ENCODE results near the gene ABR.

Gene ABR

DNA sequence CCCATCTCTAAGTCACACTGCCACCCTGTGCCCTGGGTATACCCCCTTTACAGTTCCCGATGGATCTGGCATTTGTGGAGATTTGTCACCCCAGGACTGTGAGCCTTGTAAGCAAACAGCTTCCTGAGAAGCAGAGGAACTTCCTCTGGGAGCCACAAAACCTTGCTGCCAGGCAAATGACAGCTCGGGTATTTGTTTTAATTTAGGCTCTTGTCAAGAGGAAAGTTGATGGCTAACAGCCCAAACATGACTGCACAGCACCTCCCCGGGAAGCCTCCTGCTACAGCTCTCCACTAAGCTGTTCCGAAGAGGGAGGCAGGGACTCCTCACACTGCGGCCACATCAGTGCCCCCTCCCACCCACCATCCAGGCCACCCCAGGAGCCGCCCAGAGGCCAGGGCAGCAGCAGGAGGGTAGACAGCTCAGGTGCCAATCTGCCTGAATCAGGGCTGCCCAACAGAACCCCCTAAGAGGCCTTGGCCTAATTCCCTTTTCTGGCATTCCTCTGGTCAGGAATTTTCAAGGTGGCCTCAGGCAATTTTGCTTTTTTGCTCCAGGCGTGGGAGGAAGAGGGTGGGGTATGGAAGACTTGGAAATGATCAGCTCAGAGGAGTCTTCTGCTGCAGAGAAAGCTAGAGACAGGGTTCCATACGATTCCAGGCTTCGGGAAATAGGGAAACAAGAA lies 2.6 kb downstream of the ABR start:
- no peak for TF ChIP-seq TAF1 (IDR thresholded peaks at IDR 0.05; ENCODE audit: low read depth, low read length)
- no peak for TF ChIP-seq SPI1 (IDR thresholded peaks at IDR 0.05; ENCODE audit: low read depth, low read length)
- FAIRE-seq (no peak), DNase-seq (ENCODE audit: insufficient read length, low spot score) (no peak)

DNA sequence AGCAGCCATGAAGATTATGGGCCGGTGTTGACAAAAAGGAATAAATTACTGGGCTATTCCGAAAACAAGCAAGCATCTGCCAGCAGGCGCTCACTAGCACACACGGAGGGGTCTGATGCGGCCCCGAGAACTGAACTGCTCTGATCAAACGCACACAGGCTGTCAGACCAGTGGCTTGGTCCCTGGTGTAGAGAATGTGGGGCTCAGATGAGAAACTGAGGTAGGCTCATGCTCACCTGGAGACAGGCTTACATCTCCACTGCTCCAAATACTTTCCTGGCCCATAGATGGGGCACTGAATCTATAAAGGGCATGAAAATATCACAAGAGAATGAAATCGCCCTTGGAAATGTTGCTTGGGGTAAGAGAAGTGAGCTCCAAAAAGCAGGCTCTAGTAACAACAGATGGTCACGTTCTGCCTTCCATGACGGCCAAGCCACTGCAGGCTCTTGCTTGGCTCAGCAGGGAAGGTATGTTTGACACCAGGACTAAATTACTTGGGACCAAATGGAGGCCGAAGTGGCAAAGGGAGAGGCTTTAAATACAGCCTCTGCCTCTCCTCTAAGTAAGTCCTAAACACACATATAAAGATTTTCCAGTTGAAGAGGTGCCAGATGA lies 5.4 kb downstream of the ABR start:
- FAIRE-seq = no peak
- no peak for TF ChIP-seq TAF1 (IDR thresholded peaks at IDR 0.05; ENCODE audit: low read depth, low read length)
- TF ChIP-seq POU2F2 (IDR thresholded peaks at IDR 0.05; ENCODE audit: low read depth, low read length) = no peak
- TF ChIP-seq SPI1 (IDR thresholded peaks at IDR 0.05; ENCODE audit: low read depth, low read length) = no peak
- no peak; the same call in 1 of the 2 replicates for TF ChIP-seq POLR2A (IDR thresholded peaks at IDR 0.05; ENCODE audit: low read depth, low read length)
- no peak for TF ChIP-seq PAX5 (IDR thresholded peaks at IDR 0.05; ENCODE audit: insufficient read depth, low read length, severe bottlenecking)
- TF ChIP-seq POLR2AphosphoS5 (IDR thresholded peaks at IDR 0.05; ENCODE audit: low read depth, low read length) = no peak
- DNase-seq (ENCODE audit: insufficient read length, low spot score) = no peak

- TF ChIP-seq TAF1 (IDR thresholded peaks at IDR 0.05; ENCODE audit: low read depth, low read length) (no peak), POU2F2 (IDR thresholded peaks at IDR 0.05; ENCODE audit: low read depth, low read length) (no peak), PAX5 (IDR thresholded peaks at IDR 0.05; ENCODE audit: insufficient read depth, low read length, severe bottlenecking) (no peak), POLR2A (IDR thresholded peaks at IDR 0.05; ENCODE audit: low read depth, low read length) (no peak; the same call in 1 of the 2 replicates), POLR2AphosphoS5 (IDR thresholded peaks at IDR 0.05; ENCODE audit: low read depth, low read length) (no peak), SPI1 (IDR thresholded peaks at IDR 0.05; ENCODE audit: low read depth, low read length) (no peak)
- DNase-seq (ENCODE audit: insufficient read length, low spot score) = no peak
- FAIRE-seq = no peak
Observed at GRCh38 chr17:1173432-1174262, 6.1 kb downstream of the ABR start.

DNA sequence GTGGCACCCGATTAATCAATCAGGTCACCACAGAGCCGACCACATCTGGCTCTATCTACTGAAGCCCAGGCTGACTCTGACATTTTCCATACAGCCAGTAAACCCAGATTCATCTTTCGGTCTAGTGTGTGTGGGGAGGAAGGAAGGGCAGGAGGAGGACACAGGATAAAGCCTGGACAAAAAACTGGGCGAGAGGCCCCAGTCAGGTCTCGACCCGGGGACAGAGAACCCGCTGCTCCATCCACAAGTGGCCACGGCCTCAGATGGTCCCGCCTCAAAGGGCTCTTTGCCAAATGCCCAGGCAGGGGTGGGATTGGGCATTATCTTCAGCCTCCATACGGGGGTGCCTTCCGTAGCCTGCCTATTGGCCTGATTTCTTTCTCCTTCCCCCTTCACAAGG lies 7.8 kb downstream of the ABR start:
- FAIRE-seq (no peak), DNase-seq (ENCODE audit: insufficient read length, low spot score) (no peak)
- TF ChIP-seq SPI1 (IDR thresholded peaks at IDR 0.05; ENCODE audit: low read depth, low read length) = no peak
- no peak for TF ChIP-seq TAF1 (IDR thresholded peaks at IDR 0.05; ENCODE audit: low read depth, low read length)
- no peak for TF ChIP-seq POLR2A (IDR thresholded peaks at IDR 0.05; ENCODE audit: low read depth, low read length)
- no peak for TF ChIP-seq POU2F2 (IDR thresholded peaks at IDR 0.05; ENCODE audit: low read depth, low read length)
- TF ChIP-seq PAX5 (IDR thresholded peaks at IDR 0.05; ENCODE audit: insufficient read depth, low read length, severe bottlenecking) = no peak
- no peak for TF ChIP-seq POLR2AphosphoS5 (IDR thresholded peaks at IDR 0.05; ENCODE audit: low read depth, low read length)

DNA sequence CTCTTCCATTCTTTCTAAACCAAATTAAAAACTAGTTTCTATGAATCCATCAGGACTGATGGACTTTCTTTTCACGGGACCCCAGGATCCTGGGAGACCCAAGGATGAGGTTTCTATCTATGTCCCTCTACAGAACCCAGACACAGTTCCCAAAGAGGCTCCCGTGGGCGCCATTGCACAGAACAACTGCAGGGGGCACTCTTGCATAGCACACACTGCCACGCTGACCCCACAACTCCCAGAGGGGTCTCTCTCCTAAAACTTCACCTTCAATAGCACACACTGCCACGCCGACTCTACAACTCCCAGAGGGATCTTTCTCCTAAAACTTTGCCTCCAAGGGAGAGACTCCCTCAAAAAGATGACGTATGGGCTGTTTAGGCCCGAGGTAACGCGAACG lies 9.0 kb downstream of the ABR start:
- DNase-seq (ENCODE audit: insufficient read length, low spot score) (no peak), FAIRE-seq (no peak)

GRCh38 chr17:1169929-1170312 lies 9.9 kb downstream of the ABR start:
- TF ChIP-seq POLR2A (IDR thresholded peaks at IDR 0.05; ENCODE audit: low read depth, low read length) (no peak), TAF1 (IDR thresholded peaks at IDR 0.05; ENCODE audit: low read depth, low read length) (no peak), SPI1 (IDR thresholded peaks at IDR 0.05; ENCODE audit: low read depth, low read length) (no peak), POLR2AphosphoS5 (IDR thresholded peaks at IDR 0.05; ENCODE audit: low read depth, low read length) (no peak), PAX5 (IDR thresholded peaks at IDR 0.05; ENCODE audit: insufficient read depth, low read length, severe bottlenecking) (no peak), POU2F2 (IDR thresholded peaks at IDR 0.05; ENCODE audit: low read depth, low read length) (no peak)
- FAIRE-seq = no peak
- no peak for DNase-seq (ENCODE audit: insufficient read length, low spot score)

More for the DNA sequence above, 9.0 kb downstream of the ABR start:
- no peak for TF ChIP-seq POLR2AphosphoS5 (IDR thresholded peaks at IDR 0.05; ENCODE audit: low read depth, low read length)
- TF ChIP-seq TAF1 (IDR thresholded peaks at IDR 0.05; ENCODE audit: low read depth, low read length) = no peak
- TF ChIP-seq POLR2A (IDR thresholded peaks at IDR 0.05; ENCODE audit: low read depth, low read length) = no peak
- TF ChIP-seq PAX5 (IDR thresholded peaks at IDR 0.05; ENCODE audit: insufficient read depth, low read length, severe bottlenecking) = no peak
- no peak for TF ChIP-seq POU2F2 (IDR thresholded peaks at IDR 0.05; ENCODE audit: low read depth, low read length)

DNA sequence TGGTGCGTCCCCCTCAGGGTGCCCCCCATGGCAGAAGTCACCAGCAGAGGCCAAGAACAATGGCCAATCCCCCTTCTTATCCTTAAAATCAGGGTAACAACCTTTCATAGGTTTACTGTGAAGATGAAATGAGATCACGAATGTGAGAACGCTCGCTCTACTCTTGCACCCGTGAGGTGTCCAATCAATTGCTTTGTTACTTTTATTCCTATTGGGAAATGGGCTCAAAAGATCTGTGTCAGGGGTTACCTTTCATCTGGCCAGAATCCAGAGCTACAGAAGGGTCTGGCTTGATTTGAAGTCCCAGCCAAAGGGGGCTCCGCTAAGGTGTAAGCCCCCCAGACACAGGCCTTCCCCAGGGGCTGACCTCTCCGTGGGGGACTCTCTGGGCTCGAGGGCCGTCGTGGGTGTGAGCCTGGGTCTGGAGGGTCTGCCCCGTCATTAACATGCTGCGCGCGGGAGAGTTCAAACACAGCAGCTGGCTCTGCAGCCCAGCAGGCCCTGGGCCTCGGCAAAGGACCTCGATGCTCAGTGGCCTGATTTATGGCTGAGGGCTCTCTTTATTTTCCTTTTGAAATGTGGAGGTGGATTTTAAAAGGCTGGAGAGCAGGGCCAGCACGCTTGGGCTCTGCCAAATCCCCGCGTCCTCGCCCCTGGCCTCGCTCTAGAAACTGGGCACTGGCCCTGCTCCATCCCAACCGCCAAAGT lies 10.4 kb downstream of the ABR start:
- DNase-seq (ENCODE audit: insufficient read length, low spot score) (no peak), FAIRE-seq (no peak)
- no peak for TF ChIP-seq TAF1 (IDR thresholded peaks at IDR 0.05; ENCODE audit: low read depth, low read length)
- TF ChIP-seq SPI1 (IDR thresholded peaks at IDR 0.05; ENCODE audit: low read depth, low read length) = no peak
- TF ChIP-seq POLR2AphosphoS5 (IDR thresholded peaks at IDR 0.05; ENCODE audit: low read depth, low read length) = no peak
- TF ChIP-seq POU2F2 (IDR thresholded peaks at IDR 0.05; ENCODE audit: low read depth, low read length) = no peak
- TF ChIP-seq POLR2A (IDR thresholded peaks at IDR 0.05; ENCODE audit: low read depth, low read length) = no peak

DNA sequence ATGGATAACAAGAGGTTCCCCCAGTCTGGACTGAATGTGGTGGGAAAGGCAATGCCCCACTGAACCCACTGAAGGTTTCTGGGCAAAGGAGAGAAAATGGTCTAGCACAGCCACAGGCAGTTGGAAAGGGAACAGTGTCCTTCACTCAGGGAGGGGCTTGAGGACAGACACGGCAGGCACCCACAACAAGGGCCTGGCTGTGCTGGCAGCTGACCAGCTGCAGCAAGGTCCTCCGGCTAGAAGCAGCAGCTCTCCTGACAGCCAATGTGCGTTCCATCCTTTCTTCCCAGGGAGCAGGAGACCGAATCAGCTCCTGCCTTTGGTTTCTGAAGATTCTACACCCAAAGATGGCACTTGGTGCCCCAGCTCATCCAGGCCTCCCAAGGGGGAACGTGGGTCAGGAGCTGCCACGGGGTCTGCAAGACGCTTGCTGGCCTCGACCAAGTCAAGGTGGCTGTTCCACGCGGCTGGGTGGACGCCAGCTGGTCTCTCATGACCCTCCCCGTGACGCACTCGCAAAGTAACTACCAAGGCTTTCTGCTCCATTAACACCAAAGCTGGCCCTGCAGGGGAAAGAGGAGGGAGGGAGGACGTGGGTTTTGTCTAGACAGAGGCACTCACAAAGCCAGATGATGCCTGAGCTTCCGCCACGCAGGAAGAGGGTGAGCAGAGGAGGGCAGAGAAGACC lies 11.1 kb downstream of the ABR start:
- no peak for DNase-seq (ENCODE audit: insufficient read length, low spot score)

More for the DNA sequence above, 11.1 kb downstream of the ABR start:
- FAIRE-seq = no peak
- TF ChIP-seq SPI1 (IDR thresholded peaks at IDR 0.05; ENCODE audit: low read depth, low read length) (no peak), POLR2AphosphoS5 (IDR thresholded peaks at IDR 0.05; ENCODE audit: low read depth, low read length) (no peak), PAX5 (IDR thresholded peaks at IDR 0.05; ENCODE audit: insufficient read depth, low read length, severe bottlenecking) (no peak), POU2F2 (IDR thresholded peaks at IDR 0.05; ENCODE audit: low read depth, low read length) (no peak), POLR2A (IDR thresholded peaks at IDR 0.05; ENCODE audit: low read depth, low read length) (no peak), TAF1 (IDR thresholded peaks at IDR 0.05; ENCODE audit: low read depth, low read length) (no peak)

Data from GM12891 (cell line).